NCI-H69 (cell line): ENCODE results near the gene AREL1.

Experiments
- DNase-seq: peaks from one replicate; lab custom pipeline; 2025; lab: John Stamatoyannopoulos, UW

Gene AREL1

GRCh38 chr14:74660863-74661262 lies 52.0 kb downstream of the AREL1 start:
- no peak for DNase-seq

- DNase-seq = no peak
Measured at GRCh38 chr14:74660167-74660566, 52.7 kb downstream of the AREL1 start.

GRCh38 chr14:74658535-74659131 lies 54.2 kb downstream of the AREL1 start:
- DNase-seq = no peak

- DNase-seq = no peak
Measured at GRCh38 chr14:74656964-74657363, 55.9 kb downstream of the AREL1 start.

GRCh38 chr14:74655599-74656395 lies 57.1 kb downstream of the AREL1 start:
- DNase-seq = no peak

DNA sequence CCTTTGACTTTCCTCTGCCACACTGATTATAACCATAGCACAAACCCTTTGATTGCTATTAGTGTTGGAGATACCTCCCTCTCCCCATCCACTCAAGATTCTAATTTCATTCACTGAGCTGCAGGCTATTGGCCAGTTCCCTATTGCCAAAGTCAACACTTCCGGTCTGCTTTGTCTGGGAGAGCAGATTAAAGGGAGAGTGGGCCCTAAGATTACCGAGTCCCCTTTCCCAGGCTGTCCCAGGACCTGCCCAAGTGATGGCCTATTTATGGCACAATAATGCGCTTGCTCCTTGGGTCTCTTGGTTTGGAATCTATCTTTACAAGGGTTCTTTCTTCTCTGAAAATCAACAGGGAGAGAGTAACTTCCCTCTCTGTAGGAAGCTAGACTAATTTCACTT lies 57.9 kb downstream of the AREL1 start:
- no peak for DNase-seq

GRCh38 chr14:74653386-74654138 lies 59.3 kb downstream of the AREL1 start:
- DNase-seq = no peak

DNA sequence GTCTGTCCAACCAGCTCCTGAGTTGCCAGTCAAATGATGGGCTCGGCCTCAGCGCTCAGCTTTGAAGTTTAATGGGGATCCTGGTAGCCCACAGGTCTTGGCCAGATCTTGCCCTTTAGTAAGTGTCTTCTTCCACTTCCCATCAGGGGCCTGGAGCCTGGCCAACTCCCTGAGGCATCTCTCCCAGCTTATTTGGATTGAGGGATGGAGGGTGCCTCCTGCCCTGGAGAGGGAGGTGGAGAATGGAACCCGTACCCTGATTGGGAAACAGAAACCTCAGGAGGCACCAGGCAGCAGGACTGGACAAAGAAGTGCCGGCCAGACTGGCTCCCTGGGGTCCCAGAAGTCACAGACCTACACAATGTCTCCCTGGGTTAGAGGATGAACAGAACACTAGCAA lies 60.3 kb downstream of the AREL1 start:
- DNase-seq = peak; percentile 79

DNA sequence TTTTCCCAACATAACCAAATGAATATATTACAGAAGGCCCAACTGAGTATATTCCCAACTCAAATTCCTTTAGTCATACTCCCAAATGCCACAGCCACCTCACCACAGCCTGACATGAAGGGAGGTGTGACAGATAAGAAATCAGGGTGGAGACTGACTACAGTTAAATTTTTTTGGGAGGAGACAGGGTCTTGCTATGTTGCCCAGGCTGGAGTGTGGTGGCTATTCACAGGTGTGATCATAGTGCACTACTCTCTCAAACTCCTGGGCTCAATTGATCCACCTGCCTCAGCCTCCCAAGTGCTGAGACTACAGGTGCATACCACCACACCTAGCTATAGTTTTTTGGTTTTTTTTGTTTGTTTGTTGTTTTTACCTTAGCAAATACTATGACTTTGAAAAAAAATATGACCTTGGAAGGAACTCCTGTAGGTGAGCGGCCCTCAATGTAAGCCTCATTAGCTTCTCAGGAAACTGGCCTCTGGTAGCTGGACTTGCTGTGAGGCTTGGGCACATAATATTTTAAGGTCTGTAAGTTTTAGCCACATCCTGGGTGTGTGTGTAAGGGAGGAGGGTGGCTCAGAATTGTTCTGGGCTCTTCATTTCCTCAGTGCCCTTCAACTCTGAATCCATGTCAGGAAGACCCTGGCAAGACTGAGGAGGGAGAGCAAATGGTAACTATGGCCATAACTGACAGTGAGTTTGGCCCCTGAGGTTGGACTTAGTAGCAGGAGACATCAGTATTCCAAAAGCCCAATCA lies 61.8 kb downstream of the AREL1 start:
- DNase-seq = no peak

- DNase-seq = no peak
Measured at GRCh38 chr14:74649673-74650072, 63.2 kb downstream of the AREL1 start.

DNA sequence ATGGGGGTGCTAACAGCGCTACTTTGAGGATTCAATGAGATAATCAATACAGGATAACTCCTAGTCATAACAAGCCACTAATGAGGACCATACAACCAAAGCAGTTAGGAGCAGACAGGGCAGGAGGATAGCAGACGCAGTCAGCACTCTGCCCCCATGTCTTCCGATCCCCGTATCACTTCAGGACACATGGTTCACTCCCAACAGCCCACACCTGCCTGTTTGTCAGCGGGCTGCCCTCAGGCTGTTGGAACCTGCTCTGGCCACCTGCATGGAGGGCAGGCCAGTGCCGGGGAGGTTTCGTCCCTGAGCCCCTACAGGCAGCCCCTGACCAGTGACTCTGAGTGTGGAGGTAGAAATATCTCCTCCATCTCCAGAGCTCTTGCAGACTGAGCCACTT lies 63.7 kb downstream of the AREL1 start:
- peak; percentile 74 for DNase-seq

- DNase-seq = peak; percentile 59
Measured at GRCh38 chr14:74648601-74649000, 64.3 kb downstream of the AREL1 start.

GRCh38 chr14:74647678-74648461 lies 65.0 kb downstream of the AREL1 start:
- peak; percentile 98 for DNase-seq

GRCh38 chr14:74647061-74647677 lies 65.7 kb downstream of the AREL1 start:
- DNase-seq = no peak

DNA sequence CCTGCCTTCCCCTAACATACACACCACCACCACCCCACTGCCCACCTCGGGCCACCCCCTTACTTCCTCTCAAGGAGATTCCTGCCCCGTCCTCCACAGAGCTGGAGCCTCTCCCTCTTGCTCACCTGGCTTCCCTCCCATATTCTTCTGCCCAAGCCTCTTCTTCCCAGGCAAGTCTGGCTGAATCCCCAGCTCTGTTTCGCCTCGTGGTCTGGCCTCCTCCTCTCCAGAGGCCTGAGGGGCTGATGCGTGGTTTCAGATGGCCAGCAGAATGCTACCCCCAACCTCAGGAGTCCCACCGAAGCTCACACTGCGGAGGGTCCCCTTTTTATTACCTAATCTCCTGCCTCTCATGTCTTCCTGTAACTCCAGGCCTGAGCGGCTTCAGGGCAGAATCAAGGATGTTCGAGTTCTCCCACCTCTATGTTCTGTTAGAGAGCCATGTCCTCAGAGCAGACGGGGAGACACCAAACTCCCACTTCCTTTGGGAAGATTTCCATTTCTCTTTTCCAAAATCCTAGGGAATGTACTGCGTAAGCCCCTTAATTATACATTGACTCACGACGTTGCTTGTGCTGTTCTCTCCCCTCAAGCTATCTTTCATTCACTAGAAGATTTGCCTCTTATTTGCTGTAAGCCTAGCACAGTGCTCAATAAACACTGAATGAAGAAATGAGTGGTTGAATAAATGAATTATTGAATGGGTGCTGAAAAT lies 67.0 kb downstream of the AREL1 start:
- no peak for DNase-seq

DNA sequence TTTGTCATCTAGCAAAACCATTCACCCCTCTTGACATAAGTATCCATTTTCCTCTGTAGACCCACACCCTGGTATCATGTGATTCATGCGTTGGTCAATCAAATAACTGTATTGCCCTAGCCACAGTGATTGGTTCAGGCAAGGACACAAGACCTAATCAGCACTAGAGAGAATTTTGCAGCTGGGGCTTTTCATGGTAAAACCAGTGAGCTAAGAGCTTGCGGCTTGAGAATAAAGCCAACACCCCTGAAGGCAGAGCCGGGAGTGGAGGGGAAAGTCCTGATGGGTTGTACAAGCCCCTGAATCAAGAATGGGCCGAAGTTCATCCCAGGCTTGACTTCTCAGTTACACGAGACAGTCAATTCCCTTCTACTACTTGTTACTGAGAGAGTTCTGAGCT lies 67.6 kb downstream of the AREL1 start:
- DNase-seq = no peak

DNA sequence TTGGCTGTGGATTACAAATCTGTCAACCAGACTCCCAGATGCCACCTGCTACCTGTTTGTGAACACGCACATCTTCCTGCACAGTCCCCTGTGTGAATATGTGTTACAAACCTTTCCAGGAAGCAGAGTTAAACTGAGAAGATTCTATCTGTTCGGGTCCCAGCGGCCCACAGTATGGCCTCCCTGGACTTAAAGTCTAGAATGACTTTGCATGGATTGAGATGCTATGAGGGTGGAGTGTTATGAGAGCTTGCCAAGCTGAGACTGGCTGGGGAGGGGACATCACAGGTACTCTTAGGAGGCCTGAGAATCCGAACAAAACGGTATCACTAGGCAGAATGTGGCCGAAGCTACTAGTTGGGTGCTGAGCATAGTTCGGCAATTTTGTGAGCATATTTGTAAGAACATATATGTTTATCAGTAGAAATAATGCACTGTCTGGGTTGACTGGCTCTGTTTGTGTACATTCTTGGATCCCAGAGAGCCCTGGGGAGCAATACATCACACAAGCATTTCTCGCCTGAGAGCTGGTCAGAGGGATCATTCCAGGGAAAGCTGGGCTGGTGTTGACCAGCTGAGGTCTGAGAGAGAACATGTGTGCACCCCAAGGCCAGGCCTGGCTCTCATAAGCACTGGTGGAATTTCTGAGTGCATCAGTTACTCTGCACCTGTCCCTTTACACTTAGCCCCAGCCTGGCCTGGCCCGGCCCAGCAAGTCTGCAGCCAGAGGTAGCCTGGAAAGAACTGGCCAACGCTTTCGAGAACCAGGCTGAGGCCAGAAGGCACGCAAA lies 71.1 kb downstream of the AREL1 start:
- no peak for DNase-seq

GRCh38 chr14:74638966-74639365 lies 73.9 kb downstream of the AREL1 start:
- DNase-seq = peak; percentile 52

DNA sequence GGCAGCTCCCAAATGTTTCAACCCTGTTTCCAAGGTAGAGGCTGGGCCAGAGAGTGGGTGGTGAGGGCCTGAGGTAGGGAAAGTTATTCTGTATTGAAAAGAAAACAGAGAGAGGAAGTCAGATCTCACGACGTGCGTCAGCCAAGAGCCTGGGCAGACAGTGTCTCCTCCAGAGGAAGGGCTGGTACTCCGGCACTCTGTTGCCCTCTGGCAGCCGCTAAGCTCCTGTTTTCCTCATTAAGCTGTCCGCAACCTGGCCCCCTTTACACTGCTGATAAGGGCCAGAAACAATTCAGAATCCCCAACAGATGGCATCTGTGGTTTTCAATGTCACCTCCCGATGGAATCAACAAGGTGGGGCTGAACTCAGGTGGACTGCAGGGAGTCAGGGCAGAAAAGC lies 74.8 kb downstream of the AREL1 start:
- DNase-seq = peak; percentile 69

GRCh38 chr14:74637178-74637550 lies 75.7 kb downstream of the AREL1 start:
- DNase-seq = peak; percentile 56
